Nephron (organoid): ENCODE results near the gene ZNF787.
A peak's percentile ranks its signal among the peaks of the same experiment; 100 is the strongest.

Experiments used
- H3K27ac Mint-ChIP-seq, 3 experiments: 2 replicates each; pipeline ENCODE4 v1.8.0; 2020; ENCODE audit warnings: mixed read lengths in 3 of 3, mild to moderate bottlenecking in 2 of 3, moderate library complexity in 1 of 3
- H3K27me3 Mint-ChIP-seq: 2 replicates; pipeline ENCODE4 v1.8.0; 2021; ENCODE audit warnings: low read depth, mild to moderate bottlenecking, moderate library complexity, mixed read lengths
- H3K36me3 Mint-ChIP-seq: 2 replicates; pipeline ENCODE4 v1.8.0; 2020; ENCODE audit warnings: low read depth, mixed read lengths
- H3K4me1 Mint-ChIP-seq: 2 replicates; pipeline ENCODE4 v1.8.0; 2020; ENCODE audit warnings: mixed read lengths
- H3K4me3 Mint-ChIP-seq, 3 experiments: 2 replicates each; pipeline ENCODE4 v1.8.0; 2020; ENCODE audit warnings: mild to moderate bottlenecking in 3 of 3, mixed read lengths in 3 of 3, moderate library complexity in 2 of 3
- H3K9me3 Mint-ChIP-seq: 2 replicates; pipeline ENCODE4 v1.8.0; 2020; ENCODE audit warnings: mixed read lengths
- TF ChIP-seq, protein P1 (sequence below), 3 experiments: fragments of 200-600 bp; sonication (generic); IDR thresholded peaks; one replicate each; pipeline ENCODE4 v1.5.0; 2021; ENCODE audit warnings: antibody characterized with exemption in 3 of 3; ENCODE audit not compliant: unreplicated experiment in 3 of 3

ZNF787 gene

GRCh38 chr19:56142897-56143434, 21.9 kb upstream of the ZNF787 start:
- TF ChIP-seq, protein P1, sequence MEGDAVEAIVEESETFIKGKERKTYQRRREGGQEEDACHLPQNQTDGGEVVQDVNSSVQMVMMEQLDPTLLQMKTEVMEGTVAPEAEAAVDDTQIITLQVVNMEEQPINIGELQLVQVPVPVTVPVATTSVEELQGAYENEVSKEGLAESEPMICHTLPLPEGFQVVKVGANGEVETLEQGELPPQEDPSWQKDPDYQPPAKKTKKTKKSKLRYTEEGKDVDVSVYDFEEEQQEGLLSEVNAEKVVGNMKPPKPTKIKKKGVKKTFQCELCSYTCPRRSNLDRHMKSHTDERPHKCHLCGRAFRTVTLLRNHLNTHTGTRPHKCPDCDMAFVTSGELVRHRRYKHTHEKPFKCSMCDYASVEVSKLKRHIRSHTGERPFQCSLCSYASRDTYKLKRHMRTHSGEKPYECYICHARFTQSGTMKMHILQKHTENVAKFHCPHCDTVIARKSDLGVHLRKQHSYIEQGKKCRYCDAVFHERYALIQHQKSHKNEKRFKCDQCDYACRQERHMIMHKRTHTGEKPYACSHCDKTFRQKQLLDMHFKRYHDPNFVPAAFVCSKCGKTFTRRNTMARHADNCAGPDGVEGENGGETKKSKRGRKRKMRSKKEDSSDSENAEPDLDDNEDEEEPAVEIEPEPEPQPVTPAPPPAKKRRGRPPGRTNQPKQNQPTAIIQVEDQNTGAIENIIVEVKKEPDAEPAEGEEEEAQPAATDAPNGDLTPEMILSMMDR (IDR thresholded peaks at IDR 0.05; ENCODE audit: unreplicated experiment in 3 of 3): no peak
- Mint-ChIP-seq H3K4me1 (peaks cover 35% of the 10 kb centered on the region), H3K27me3 (no peaks in the 10 kb centered on the region), H3K9me3 (no peaks in the 10 kb centered on the region), H3K4me3 (peak overlapping the region; percentile 72 to 88 (median 87)), H3K27ac (peak overlapping the region; percentile 22 to 93 (median 64)), H3K36me3 (peaks cover 2% of the 10 kb centered on the region)

GRCh38 chr19:56142087-56142787, 21.1 kb upstream of the ZNF787 start:
- TF ChIP-seq, protein P1 (IDR thresholded peaks at IDR 0.05; ENCODE audit: unreplicated experiment in 3 of 3): no peak
- Mint-ChIP-seq H3K4me1 (peaks cover 35% of the 10 kb centered on the region), H3K27ac (peak overlapping the region; percentile 81 to 93 (median 89)), H3K27me3 (peaks cover under 1% of the 10 kb centered on the region), H3K36me3 (no peaks in the 10 kb centered on the region), H3K9me3 (no peaks in the 10 kb centered on the region), H3K4me3 (peak overlapping the region; percentile 87 to 88 (median 87))

DNA sequence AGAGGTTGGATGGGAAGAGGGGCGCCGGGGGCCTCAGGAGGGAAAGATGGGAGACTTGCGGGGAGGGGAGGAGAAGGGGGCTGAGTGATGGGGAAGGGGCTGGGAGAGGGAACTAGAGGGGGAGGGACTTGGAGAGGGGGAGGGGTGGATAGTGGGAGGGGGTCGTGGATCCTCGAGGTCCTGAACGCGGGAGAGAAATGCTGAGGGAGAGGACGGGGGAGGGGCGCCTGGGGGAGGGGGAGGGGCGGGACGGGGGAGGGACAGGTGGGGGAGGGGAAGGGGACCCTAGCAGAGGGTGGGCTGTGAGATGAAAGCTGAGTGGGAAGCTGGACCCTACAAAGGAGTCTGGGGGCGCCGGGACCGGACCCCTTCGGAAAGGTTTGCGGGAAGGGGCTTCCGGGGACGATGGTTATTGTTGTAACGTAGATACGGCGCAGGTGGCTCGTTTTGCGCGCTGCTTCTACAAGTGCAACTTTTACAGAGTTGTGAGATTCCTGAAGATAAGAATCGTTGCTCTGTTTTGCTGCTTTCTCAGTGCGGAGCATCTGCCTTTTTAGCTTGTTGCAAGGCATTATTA, 20.4 kb upstream of the ZNF787 start:
- H3K27me3 Mint-ChIP-seq: peaks cover 4% of the 10 kb centered on the region
- TF ChIP-seq, protein P1 (IDR thresholded peaks at IDR 0.05; ENCODE audit: unreplicated experiment in 3 of 3): no peak
- peak overlapping the region; percentile 87 to 88 (median 87) for H3K4me3 Mint-ChIP-seq
- no peaks in the 10 kb centered on the region for H3K9me3 Mint-ChIP-seq
- H3K36me3 Mint-ChIP-seq: no peaks in the 10 kb centered on the region
- H3K27ac Mint-ChIP-seq: peak overlapping the region; percentile 81 to 93 (median 89)
- peaks cover 35% of the 10 kb centered on the region for H3K4me1 Mint-ChIP-seq

DNA sequence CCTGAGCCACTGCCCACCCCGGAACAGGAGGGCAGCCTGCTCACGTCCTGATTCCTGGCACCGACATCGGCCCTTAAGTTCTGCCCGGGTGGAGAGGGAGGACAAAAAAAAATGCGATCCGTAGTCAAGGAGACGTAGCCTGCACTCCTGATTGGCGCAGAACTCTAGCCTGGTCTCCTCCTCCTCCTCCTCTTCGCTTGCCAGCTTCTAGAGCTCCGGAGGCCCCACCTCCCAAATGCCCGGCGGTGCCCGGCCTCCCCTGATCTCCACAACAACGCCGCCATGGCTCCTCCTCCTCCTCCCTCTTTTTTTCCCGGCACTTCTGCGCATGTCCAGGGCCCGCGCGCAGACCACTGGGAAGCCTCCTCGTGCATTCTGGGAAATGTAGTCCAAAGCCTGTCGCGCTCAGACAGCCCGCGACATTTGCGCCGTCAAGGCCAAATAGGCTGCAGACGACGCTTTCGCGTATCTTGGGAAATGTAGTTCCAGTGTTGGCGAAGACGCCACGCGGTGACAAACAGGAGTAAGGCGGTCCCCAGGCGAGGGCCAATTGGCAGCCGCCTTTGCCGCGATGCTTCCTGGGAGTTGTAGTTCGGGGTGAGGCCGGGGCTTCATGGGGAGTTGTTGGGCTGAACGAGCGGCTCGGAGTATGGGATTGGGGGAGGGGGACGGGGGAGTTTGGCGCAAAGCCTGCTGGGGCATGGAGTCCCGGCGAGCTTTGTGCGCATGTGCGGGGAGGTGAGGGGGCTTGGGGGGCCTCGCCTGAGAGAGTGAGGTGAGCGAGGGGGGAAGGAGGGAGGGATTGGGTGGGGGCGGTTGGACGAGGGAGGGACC, 19.7 kb upstream of the ZNF787 start, which contains the start of gene ZNF444:
Gene ZNF444, plus strand, starts transcription at position 705 of the 834 bp plus-strand sequence. CDS start 5,625 bp downstream, outside the sequence.
- Mint-ChIP-seq H3K4me3 (peak within 1 kb of the TSS; percentile 87 to 88 (median 87)), H3K9me3 (no peaks in the 10 kb centered on the region), H3K36me3 (no peaks in the 10 kb centered on the region), H3K27me3 (peaks cover 4% of the 10 kb centered on the region), H3K4me1 (peaks cover 41% of the 10 kb centered on the region), H3K27ac (peak within 1 kb of the TSS; percentile 86 to 93 (median 89))
- TF ChIP-seq, protein P1 (IDR thresholded peaks at IDR 0.05; ENCODE audit: unreplicated experiment in 3 of 3): no peak

GRCh38 chr19:56139847-56140582, 18.9 kb upstream of the ZNF787 start:
- TF ChIP-seq, protein P1 (IDR thresholded peaks at IDR 0.05; ENCODE audit: unreplicated experiment in 3 of 3): no peak
- H3K27ac Mint-ChIP-seq: peak overlapping the region; percentile 86 to 93 (median 89)
- H3K36me3 Mint-ChIP-seq: no peaks in the 10 kb centered on the region
- peaks cover 4% of the 10 kb centered on the region for H3K27me3 Mint-ChIP-seq
- H3K9me3 Mint-ChIP-seq: no peaks in the 10 kb centered on the region
- H3K4me3 Mint-ChIP-seq: peak overlapping the region; percentile 84 to 88 (median 87)
- H3K4me1 Mint-ChIP-seq: peaks cover 41% of the 10 kb centered on the region
